C4-2B (cell line): ENCODE data around the gene MYZAP.

Experiments used
- CTCF ChIP-seq: fragments of 450-650 bp; conservative IDR thresholded peaks from 2 replicates; pipeline ENCODE4 v1.5.1; 2017; ENCODE audit warnings: mild to moderate bottlenecking
- ZFX ChIP-seq: fragments of 450-650 bp; IDR thresholded peaks from 2 replicates; pipeline ENCODE4 v1.6.1; 2017

GRCh38 chr15:57547243-57547755 lies 44.4 kb upstream of the MYZAP start:
- TF ChIP-seq CTCF, result no peak
- no peak for TF ChIP-seq ZFX
